ENCODE results near the gene RAE1.

Gene RAE1

DNA sequence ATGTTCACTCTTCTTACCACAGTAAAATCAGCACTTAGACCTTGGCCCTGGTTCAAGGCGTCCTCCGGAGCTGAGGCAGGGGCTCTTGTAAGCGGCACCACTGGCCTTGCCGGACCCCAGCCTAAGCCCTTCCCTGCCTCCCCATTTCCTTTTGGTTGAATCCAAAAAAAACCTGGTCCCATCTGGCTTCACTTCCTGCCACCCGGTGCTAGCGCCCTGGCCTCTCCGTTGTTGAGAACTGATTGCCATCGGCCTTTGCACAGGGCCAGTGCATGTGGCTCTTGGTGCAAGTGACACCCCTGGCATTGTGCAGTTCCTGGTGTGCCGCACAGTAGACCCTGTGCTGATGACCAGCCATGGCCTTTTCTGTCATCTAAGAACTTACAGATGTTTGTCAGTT lies 21.1 kb downstream of the RAE1 start:
- no peak for DNase-seq (ENCODE audit: low read depth in 2 of 2)

DNA sequence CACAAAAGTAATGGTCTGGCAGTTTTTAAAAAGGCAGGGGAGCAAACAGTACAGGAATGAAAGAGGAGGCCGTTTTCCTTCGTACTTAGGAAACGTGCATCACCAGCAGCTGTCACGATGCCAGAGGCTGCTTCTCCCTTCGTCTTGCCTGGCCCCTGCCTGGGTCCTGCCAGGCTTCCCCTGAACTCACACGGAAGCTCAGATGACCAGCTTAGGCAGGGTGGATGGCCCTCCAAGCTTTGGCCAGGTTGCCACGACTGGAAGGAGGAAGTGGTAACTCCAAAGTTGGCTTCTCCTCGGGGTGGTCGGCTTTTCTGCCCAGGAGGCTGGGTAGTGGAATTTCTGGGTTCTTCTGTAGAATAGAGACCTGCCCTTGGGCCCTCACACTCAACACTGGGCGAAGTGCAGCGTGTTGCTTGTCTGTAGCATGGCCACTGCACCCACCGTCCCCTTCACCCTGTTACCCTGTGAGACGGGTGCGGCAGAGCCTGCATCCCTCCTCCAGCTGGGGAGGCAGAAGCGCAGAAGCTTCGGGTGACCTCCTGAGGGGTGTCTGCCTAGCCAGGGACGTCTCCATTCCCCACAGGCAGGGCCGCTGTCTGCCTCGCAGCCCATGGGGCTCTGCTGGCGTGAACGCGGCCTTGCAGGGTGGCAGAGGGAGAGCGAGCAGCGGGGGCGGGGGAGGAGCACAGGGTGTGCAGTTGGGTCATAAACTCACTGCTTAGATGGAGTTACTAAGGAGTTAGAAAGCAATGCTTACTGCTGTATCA lies 21.7 kb downstream of the RAE1 start:
- no peak for DNase-seq (ENCODE audit: low read depth in 2 of 2)

DNA sequence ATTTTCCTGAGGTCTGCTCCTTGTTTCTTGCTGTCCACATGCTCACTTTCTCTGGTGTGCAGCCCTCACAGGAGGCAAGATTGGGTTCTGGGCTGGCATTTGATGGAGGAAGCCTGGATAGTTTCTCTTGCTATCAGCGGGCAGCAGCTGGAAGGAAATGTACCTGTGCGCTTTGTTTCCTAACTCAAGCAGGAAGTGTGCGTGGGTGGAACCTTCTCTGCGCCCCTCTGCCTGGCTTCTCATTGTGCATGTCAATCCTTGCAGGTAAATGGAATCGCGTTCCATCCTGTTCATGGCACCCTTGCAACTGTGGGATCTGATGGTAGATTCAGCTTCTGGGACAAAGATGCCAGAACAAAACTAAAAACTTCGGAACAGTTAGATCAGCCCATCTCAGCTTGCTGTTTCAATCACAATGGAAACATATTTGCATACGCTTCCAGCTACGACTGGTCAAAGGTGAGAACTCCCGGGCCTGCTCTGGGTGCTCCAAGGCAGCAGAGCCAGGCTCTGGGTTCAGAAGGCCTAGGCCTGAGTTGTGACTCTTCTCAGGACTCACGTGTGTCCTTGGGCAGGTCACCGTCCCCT lies 23.4 kb downstream of the RAE1 start:
- no peak for DNase-seq (ENCODE audit: low read depth in 2 of 2)

DNA sequence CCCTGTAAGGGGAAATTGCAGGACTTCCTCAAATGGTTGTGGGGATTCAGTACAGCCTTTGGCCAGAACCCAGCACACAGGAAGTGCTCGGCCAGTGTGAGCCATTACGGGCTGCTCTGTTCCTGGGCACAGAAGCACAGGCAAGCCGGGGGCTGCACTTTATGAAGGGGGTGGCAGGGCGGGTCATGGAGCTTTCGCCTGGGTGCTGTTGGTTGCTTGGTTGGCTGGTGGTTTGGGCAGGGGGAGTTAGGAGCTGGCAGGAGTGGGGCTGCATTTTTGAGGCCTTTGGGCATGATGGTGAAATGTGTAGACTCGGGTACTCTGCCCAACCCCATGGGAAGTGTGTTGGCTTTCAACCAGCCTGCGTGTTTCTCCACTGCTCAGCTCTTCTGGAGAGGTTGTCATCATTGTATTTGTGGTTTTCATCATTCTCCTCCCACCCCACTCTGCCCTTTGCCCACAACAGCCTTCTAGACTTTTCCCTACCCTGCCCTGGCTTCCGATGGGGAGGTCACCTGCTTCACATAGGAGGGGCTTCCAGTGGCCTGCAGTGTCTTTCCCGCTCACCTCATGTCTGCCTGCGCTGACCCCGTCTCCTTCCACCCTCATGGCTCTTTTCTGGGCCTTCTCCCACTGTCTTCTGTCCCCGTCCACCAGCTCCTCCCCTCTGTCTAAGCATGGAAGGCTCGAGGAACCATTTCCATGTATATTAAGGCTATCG lies 24.0 kb downstream of the RAE1 start:
- no peak for DNase-seq (ENCODE audit: low read depth in 2 of 2)

DNA sequence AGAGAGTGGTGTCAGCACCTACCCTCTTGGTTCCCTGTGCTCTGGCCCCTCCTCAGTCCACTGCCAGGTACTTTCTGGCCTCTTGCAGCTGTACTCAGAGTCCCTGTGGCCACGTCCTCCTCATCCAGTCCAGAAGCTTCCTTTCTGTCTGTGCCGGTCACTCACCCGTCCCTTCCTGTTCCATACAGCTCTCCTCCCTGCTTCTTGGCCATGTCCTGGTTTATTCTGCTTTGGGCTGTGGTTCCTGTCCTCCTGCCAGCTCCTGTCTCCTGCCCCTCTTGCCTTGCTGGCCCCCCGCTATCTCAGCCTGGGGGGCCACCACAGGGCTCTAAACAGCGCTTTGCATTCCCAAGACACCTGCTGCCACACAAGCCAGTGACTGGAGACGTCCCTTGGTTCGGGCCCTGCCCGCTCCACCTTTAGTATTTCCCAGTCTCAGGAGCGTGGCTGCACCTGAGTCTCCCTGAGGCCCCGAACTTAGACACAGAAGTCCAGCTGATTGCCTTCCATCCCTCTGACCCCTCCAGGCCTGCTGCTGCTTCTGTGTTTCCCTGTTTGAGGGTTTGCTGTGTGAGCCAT lies 24.7 kb downstream of the RAE1 start:
- no peak for DNase-seq (ENCODE audit: low read depth in 2 of 2)

DNA sequence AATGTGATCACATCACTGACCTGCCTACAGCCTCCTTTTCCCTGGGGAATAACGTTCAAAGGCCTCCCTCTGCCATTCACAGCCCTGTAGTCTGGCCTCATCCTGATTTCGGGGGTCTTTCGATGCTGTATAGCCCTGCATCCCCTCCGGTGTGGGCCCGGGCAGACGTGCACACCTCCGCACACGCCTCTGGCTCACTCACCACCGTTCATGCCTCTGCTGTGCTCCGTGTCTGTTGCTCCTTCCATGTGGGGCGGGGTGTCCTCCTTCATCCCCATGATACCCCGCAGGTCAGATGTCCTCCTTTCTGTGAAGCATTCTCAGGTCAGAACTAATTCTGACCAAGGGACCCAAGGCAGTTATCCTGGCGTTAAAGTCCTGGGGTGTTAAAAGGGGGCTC lies 26.3 kb downstream of the RAE1 start:
- no peak for DNase-seq (ENCODE audit: low read depth in 2 of 2)

DNA sequence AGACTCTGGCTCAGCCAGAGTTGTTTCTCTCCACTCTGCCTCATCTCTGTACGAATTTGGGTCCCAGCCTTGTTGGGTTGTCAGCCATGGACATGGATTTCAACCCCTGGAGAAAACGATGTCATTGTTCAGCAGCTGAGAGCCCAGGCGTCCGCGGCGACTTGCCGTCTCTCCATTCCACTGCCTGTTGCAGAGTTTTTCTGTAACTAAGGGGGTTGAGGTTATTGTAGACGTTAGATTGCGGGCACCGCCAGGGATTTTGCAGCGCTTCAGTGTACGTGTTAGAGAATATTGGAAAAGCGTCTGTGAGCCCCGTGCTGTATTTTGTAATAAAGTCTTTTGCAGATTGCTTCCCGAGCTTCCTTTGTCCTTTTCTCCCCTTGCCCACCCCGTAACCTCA lies 27.1 kb downstream of the RAE1 start:
- DNase-seq (ENCODE audit: low read depth in 2 of 2) = no peak

DNA sequence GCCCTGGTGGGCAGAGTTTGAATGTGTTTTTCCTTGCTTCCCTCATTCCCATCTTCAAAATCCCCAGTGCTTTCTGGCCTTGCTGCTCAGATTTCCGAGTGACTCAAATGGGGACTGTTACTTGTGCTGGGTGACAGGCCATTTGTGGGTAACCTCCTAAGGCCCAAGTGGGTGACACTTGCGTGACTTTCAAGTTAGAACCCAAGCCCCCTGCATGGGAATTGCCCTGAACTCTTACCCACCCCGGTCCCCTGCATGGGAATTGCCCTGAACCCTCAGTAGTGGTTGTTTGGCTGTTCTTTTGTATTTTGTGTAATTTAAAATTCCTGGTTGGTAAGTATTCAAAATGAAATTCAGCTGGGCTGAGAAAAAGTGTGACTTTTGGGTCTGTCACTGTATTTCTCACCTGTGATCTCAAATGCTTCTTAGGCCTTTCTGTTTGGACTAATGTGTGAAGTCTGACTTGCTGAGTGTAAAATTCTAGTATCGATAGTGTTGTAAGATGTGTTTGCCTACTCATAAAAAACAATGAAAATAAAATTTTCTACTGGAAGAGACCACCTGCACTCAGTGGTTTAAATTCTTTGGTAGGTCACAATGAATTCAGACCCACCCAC lies 27.7 kb downstream of the RAE1 start:
- DNase-seq (ENCODE audit: low read depth in 2 of 2) = no peak

DNA sequence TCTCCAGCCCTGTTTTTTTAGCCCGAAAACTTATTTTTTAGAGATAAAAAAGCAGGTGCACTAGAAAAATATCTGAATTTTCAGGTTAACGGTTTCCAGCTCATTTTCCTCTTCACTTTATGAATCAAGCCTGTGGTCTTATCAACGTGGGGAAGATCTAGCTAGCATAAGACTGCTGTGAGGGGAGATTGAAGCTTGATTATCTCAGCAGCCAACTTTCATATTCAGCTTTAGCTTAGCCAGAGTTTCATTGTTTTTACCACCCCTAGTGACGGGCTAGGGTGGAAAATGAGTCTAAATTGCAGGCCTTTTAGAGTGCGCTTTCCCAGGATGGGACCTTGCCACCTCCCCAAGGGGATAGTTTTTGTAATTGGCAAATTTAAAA lies 28.2 kb downstream of the RAE1 start:
- no peak for DNase-seq (ENCODE audit: low read depth in 2 of 2)

DNA sequence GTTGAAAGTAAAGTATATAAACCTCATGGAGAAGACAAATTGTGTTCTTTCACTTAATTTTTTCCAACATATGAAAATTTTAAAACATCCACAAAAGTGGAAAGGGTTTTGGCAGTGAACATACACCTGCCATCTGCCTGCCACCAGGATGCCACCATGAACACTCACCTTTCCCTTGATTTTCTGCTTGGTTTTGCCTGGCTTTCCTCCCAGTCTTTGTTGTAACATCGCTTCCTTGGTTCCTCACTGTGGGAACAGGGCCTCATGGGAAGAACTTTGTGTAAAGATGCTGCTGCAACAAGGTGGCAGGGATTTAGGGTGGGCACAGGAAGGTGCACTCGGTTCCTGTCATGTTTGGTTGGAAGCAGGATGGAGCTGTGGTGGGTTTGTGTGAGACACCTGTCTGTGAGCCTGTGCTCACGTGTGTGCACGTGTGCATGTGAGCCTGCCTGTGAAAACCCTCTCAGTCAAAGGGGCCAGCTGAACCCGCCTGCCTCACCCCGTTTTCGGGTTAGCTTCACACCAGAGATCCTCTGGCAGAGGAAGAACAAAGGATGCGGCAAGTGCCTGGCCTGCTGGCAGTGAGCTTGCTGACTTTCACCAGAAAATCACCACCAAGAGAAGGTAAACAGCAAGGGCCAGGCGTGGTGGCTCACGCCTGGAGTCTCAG lies 29.2 kb downstream of the RAE1 start:
- DNase-seq (ENCODE audit: low read depth in 2 of 2) = no peak

DNA sequence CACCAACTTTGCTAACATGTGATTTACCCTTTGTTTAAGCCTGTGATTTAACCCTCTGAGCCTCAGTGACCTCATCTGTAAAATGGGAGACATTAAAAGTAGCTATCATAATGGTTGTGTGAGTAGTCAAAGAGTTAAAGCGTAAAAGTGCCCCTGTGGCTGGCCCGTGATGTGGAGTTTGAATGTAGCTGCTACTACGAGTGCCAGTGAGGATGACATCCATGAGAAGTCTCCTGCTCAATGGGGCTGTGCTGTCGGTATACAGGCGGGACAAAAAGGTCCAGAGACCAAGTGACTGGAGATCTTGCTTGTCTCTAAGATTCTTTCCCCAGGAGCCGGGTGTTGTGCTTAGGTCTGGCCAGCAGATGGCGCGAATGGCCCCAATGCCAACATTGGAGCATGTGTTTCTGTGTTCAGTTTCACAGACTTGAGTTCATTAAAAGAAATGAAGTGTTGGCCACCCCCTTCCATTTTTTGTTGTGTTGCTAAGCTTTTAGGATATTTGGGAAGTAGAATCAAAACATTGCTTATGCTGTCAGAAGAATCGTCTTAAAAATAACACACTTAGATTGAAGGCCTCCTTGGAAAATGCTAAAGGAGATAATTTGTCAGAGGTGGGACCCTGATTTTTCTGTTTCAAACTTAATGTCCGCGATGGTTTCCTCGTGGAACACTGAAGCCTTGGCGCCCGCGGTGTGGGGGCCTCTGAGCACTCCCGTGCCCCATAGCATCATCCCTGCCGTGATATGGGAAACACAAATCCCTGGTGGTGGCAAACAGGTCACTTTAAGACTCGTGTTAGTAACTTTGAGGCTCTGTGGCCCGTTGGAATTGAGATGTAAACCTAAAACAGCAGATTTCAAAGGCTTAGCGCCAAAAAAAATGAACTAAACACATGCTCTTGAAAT lies 30.8 kb downstream of the RAE1 start:
- peak; percentile 67 to 72 for DNase-seq (ENCODE audit: low read depth in 2 of 2)

DNA sequence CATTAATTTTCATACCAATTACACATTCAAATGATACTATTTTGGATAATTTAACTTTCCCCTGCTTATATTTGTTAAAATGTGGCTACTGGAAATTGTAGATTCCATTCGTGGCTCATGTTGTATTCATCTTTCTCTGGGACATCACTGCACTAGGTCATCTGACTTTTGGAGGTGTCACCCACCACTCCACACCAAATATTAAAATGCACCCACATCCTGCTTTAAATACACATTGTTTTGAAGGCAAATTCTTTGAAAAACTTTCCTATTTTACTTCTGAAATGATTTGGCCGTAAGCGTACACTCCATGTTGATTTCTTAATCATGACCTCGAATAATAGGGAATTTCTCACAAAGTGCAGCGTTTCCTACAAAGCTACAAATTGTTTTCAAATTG lies 31.5 kb downstream of the RAE1 start:
- no peak for DNase-seq (ENCODE audit: low read depth in 2 of 2)

DNA sequence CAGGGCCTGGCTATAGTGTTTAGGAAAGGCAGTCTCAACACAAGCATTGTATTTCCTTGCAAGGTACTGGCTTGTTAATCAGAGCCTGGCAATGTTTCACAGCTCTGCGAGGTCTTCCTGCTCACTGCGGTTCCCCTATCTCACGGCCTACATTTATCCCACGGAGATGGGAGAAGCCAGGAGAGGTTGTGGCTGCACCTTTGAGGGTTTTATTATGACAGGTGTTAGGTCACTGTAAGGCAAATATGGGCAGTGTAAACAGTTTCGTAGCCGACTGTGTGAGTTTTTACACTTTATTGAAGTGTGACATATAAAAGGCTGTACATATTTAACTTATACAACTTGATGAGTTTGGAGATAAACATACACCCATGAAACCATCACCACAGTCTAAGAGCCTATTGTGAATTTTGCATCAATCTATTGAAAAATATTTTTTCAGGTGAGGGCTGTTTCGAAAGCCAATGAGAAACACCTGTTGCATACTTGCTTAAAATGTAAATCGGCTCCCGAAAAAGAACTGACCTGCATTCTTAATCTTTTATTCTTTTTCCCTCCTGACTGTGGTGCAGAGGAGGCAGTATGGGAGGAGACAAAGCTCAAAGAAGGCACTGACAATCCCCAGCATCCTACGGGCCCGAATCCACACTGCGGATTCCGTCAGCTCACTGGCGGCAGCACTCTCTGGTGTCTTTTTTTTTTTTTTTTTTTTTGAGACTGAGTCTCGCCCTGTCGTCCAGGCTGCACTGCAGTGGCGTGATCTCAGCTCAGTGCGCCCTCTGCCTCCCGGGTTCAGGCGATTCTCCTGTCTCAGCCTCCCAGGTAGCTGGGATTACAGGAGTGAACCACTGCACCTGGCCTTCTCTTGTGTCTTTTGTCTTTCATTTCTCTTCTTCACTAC lies 32.6 kb downstream of the RAE1 start:
- DNase-seq (ENCODE audit: low read depth in 2 of 2) = no peak

DNA sequence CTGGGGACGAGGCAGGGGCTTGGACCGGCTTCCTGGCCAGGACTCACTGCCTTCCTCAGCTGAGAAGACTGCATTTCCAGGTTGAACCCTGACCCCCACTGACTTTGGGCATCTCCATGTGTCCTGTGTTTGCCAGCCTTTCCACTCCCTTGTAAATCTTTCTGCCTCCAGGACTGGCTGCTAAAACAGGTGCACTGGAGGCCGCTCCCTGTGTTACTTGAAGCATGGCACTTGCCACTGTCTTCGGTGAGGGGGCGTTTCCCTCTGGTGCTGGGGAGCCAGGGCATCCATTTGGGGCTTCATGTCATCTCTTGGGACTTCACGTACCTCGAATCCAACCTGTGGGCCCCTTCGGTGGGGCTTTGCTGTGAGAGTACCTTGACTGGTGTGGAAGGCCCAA lies 33.4 kb downstream of the RAE1 start:
- DNase-seq (ENCODE audit: low read depth in 2 of 2) = no peak

DNA sequence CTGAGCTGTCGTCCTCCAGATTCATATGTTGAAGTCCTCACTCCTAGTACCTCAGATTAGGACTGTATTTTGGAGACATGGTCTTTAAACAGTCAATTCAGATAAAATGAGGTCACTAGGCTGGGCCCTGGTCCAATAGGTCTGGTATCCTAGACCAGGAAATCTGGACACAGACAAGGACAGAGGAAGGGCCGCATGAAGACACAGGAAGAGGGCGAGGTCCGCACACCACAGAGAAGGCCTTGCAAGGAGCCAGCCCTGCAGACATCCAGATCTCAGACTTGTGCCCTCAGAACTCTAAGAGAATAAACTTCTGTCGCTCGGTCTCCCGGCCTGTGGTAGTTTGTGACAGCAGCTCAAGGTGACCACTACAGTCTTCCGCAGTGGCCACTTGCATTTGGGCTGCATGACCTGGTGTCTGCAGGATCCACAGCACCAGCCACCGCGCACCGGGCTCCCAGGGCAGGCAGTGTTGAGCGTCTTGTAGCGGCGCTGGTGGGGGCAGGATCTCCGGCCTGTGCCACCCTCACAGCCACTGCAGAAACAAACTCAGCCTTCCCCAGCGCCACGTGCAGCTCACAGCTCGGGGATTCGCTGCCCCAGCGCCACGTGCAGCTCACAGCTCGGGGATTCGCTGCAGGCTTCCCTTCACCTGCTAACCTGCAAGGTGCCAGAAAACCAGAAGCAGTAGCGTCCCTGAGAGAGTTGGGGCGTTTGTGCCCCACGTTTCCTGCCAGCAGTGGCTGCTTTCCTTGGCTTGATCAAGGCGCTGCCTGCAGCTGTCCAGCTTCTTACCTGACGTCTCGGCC lies 34.1 kb downstream of the RAE1 start:
- DNase-seq (ENCODE audit: low read depth in 2 of 2) = no peak

DNA sequence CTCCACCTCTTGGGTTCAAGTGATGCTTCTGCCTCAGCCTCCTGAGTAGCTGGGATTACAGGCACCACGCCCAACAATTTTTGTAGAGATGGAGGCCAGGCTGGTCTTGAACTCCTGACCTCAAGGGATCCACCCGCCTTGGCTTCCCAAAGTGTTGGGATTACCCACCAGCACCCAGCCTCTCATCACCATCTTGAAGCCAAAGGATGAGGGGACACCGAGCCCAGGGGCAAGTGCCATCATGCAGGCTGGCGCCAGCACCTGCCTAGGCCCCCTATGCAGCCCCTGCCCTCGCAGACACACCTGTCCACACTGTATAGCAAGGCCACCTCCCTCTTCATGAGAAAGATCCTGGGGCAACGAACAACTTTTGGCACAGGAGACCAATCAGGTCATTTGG lies 34.9 kb downstream of the RAE1 start:
- DNase-seq (ENCODE audit: low read depth in 2 of 2) = no peak

DNA sequence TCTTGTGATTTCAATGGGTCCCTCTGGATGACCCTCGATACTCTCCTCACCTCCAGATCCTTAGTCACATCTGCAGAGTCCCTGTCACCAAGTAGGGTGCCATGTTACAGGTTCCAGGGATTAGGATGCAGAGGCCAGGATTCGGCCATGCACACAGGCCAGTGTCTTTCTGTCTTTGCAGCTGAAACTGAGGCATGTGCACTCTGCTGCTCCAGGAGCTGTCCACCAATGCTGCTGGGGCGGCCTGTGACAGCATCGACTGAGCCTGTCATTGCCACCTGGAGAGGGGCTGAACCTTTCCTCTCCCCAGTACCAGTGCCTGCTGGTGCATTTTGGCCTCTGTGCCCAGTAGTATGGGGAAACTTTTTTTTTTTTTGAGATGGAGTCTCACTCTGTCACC lies 35.7 kb downstream of the RAE1 start:
- no peak for DNase-seq (ENCODE audit: low read depth in 2 of 2)

DNA sequence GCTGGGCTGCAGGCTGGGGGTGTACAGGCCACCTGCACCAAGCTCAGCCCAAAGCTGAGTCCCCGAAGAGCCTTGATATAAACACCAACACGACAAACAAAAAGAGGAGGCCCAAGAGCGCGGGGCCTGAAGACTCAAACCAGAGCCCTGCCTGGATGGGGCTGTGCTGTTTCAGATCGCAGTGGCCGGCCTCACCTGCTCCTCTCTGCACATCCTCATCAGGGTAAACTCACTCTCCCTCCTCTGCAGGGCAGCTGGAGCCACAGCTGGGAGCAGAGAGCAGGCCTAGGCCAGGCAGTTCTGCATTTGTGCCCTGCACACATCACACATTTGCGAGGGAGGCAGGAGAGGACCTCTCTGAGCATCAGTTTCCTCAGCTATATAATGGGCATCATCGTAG lies 36.4 kb downstream of the RAE1 start:
- no peak for DNase-seq (ENCODE audit: low read depth in 2 of 2)

DNA sequence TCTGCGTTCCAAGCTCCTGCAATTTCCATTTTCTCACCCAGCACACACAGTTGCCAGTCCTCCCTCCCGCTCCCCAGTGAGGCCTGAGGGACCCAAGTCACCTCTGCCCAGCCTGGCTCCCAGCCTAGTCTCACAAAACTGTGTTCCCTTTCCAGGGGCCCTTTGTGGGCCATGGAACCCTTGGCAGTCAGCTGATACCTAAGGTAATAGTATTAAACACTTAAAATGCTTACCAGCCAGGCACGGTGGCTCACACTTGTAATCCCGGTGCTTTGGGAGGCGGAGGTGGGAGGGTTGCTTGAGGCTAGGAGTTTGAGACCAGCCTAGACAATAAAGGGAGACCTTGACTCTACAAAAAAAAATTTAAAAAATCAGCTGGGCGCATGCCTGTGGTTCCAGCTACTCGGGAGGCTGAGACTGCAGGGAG lies 36.9 kb downstream of the RAE1 start:
- DNase-seq (ENCODE audit: low read depth in 2 of 2) = no peak

All from stimulated activated CD8-positive, alpha-beta memory T cell treated with anti-CD3 and anti-CD28 coated beads, Interleukin-7, amount 100 ng/mL, for 4 hours (primary cell).